HepG2 (cell line): ENCODE data around the gene FBF1. TPM values are rescaled to one million over a fixed set of nuclear protein-coding genes. Genes with fewer than 3 reads are reported as not detected.

ENCODE experiments used
- ATRX ChIP-seq: sonication (generic); formaldehyde crosslinking; IDR thresholded peaks from 2 replicates; pipeline ENCODE4 v1.4.0; 2020; ENCODE audit warnings: missing genetic modification reagents, borderline replicate concordance
- CENPBD1 ChIP-seq: sonication (generic); formaldehyde crosslinking; IDR thresholded peaks from 2 replicates; pipeline ENCODE4 v1.8.0; 2022; ENCODE audit warnings: missing genetic modification reagents, low read depth, mild to moderate bottlenecking, borderline replicate concordance
- ELF1 ChIP-seq: sonication (generic); formaldehyde crosslinking; IDR thresholded peaks from 2 replicates; pipeline ENCODE4 v1.4.0; 2020; ENCODE audit warnings: missing genetic modification reagents
- EP300 ChIP-seq, 3 experiments: sonication (generic) in 1 of 3; formaldehyde crosslinking in 1 of 3; IDR thresholded peaks; 2 replicates each; pipeline versions ENCODE4 v1.5.1 to v1.6.1; 2011 to 2020; ENCODE audit warnings: low read depth in 2 of 3, low read length in 2 of 3, borderline replicate concordance in 1 of 3, improper control_type of control experiment in 1 of 3, mild to moderate bottlenecking in 1 of 3, missing genetic modification reagents in 1 of 3, moderate library complexity in 1 of 3
- HNRNPH1 ChIP-seq: fragments of 200-400 bp; formaldehyde crosslinking; optimal IDR thresholded peaks from 2 replicates; pipeline ENCODE3; 2017; ENCODE audit warnings: mild to moderate bottlenecking, low read depth, low read length
- HOMEZ ChIP-seq: IDR thresholded peaks from 2 replicates; pipeline ENCODE4 v1.6.1; 2016; ENCODE audit warnings: low read depth
- ONECUT2 ChIP-seq: sonication (generic); formaldehyde crosslinking; IDR thresholded peaks from 2 replicates; pipeline ENCODE4 v1.4.0; 2020; ENCODE audit warnings: missing genetic modification reagents
- REL ChIP-seq: sonication (generic); formaldehyde crosslinking; conservative IDR thresholded peaks from 2 replicates; pipeline ENCODE4 v1.8.0; 2022; ENCODE audit warnings: mild to moderate bottlenecking, missing genetic modification reagents, moderate library complexity
- SP5 ChIP-seq: IDR thresholded peaks from 2 replicates; pipeline ENCODE4 v1.6.1; 2016; ENCODE audit warnings: low read depth, borderline replicate concordance
- ZBTB21 ChIP-seq: sonication (generic); formaldehyde crosslinking; IDR thresholded peaks from 2 replicates; pipeline ENCODE4 v1.4.0; 2020; ENCODE audit warnings: missing genetic modification reagents
- ZEB1 ChIP-seq: IDR thresholded peaks from 2 replicates; pipeline ENCODE4 v1.6.1; 2012; ENCODE audit warnings: mild to moderate bottlenecking, low read depth, inconsistent platforms; ENCODE audit not compliant: insufficient replicate concordance
- ZNF143 ChIP-seq: sonication (generic); formaldehyde crosslinking; IDR thresholded peaks from 2 replicates; pipeline ENCODE4 v1.4.0; 2020; ENCODE audit warnings: missing genetic modification reagents
- ZNF362 ChIP-seq: sonication (generic); formaldehyde crosslinking; IDR thresholded peaks from 2 replicates; pipeline ENCODE4 v1.4.0; 2020; ENCODE audit warnings: missing genetic modification reagents, mild to moderate bottlenecking, borderline replicate concordance
- ZNF558 ChIP-seq: sonication (generic); formaldehyde crosslinking; IDR thresholded peaks from 2 replicates; pipeline ENCODE4 v1.9.0; 2022; ENCODE audit warnings: mild to moderate bottlenecking, missing genetic modification reagents, borderline replicate concordance
- polyA plus RNA-seq, 8 experiments: library from polyadenylated mRNA; depleted of rRNA in 3 of 8; stranded (reverse) in 7 of 8; unstranded in 1 of 8; fragments of >200 nt; fragmentation: Illumina TruSeq in 4 of 8; extraction: Trizol in 4 of 8; gene quantifications; 2 replicates each; pipeline versions ENCODE4 v1.2.1 to v1.2.3, GENCODE V29; 2011 to 2016; ENCODE audit warnings: low read depth in 4 of 8, missing spikeins in 1 of 8, mixed read lengths in 1 of 8; ENCODE audit not compliant: insufficient read depth in 1 of 8
- total RNA-seq, 5 experiments: library from RNA; depleted of rRNA; stranded (reverse); fragments of >200 nt; fragmentation: Illumina TruSeq; extraction: Trizol; gene quantifications; 2 replicates each; pipeline ENCODE4 v1.2.3, GENCODE V29; 2016; ENCODE audit warnings: low read depth in 1 of 5
- TF ChIP-seq, protein P1 (sequence below): sonication (generic); formaldehyde crosslinking; IDR thresholded peaks from 2 replicates; pipeline ENCODE4 v1.5.0; 2020; ENCODE audit warnings: missing genetic modification reagents
- TF ChIP-seq, protein P2 (sequence below): IDR thresholded peaks from 2 replicates; pipeline ENCODE4 v1.6.1; 2016
- TF ChIP-seq, protein P3 (sequence below): sonication (generic); formaldehyde crosslinking; IDR thresholded peaks from 2 replicates; pipeline ENCODE4 v1.8.0; 2022; ENCODE audit warnings: missing genetic modification reagents, mild to moderate bottlenecking, inconsistent platforms, borderline replicate concordance
- TF ChIP-seq, protein P4 (sequence below): sonication (generic); formaldehyde crosslinking; IDR thresholded peaks from 2 replicates; pipeline ENCODE4 v1.4.0; 2020; ENCODE audit warnings: missing genetic modification reagents

FBF1 gene
- total and polyA plus RNA-seq, 2 of the 13 experiments (the other 11 are each of a cell fraction or from before 2014, with no cell fraction given) = 2.4 to 8.1 TPM

- TF ChIP-seq, protein P1, sequence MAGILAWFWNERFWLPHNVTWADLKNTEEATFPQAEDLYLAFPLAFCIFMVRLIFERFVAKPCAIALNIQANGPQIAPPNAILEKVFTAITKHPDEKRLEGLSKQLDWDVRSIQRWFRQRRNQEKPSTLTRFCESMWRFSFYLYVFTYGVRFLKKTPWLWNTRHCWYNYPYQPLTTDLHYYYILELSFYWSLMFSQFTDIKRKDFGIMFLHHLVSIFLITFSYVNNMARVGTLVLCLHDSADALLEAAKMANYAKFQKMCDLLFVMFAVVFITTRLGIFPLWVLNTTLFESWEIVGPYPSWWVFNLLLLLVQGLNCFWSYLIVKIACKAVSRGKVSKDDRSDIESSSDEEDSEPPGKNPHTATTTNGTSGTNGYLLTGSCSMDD (CRISPR knock-in tag) = no peak
- TF ChIP-seq EP300 (IDR thresholded peaks at IDR 0.05; ENCODE audit: low read depth in 2 of 2, low read length in 2 of 2) (peak in 1 of 2 experiments; percentile 58; a peak in 2 of 4 replicates), EP300 (CRISPR knock-in tag; IDR thresholded peaks at IDR 0.05; ENCODE audit: borderline replicate concordance) (peak; percentile 73), ZBTB21 (no peak), ZNF558 (CRISPR knock-in tag) (peak; percentile 74; the same call in 1 of the 2 replicates), CENPBD1 (CRISPR knock-in tag) (peak; percentile 78; the same call in 1 of the 2 replicates), ONECUT2 (CRISPR knock-in tag) (no peak), ATRX (CRISPR knock-in tag) (no peak), HNRNPH1 (no peak), ZNF143 (CRISPR knock-in tag) (peak; percentile 77; the same call in 1 of the 2 replicates), ELF1 (CRISPR knock-in tag) (peak; percentile 97), REL (CRISPR knock-in tag) (peak; percentile 81; the same call in 1 of the 2 replicates), SP5 (CRISPR knock-in tag) (peak; percentile 93), ZNF362 (peak; percentile 65; the same call in 1 of the 2 replicates), HOMEZ (peak; percentile 79; the same call in 1 of the 2 replicates), ZEB1 (peak; percentile 91)
- TF ChIP-seq, protein P2, sequence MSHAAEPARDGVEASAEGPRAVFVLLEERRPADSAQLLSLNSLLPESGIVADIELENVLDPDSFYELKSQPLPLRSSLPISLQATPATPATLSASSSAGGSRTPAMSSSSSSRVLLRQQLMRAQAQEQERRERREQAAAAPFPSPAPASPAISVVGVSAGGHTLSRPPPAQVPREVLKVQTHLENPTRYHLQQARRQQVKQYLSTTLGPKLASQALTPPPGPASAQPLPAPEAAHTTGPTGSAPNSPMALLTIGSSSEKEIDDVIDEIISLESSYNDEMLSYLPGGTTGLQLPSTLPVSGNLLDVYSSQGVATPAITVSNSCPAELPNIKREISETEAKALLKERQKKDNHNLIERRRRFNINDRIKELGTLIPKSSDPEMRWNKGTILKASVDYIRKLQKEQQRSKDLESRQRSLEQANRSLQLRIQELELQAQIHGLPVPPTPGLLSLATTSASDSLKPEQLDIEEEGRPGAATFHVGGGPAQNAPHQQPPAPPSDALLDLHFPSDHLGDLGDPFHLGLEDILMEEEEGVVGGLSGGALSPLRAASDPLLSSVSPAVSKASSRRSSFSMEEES (CRISPR knock-in tag) = peak; percentile 84
- TF ChIP-seq, protein P3, sequence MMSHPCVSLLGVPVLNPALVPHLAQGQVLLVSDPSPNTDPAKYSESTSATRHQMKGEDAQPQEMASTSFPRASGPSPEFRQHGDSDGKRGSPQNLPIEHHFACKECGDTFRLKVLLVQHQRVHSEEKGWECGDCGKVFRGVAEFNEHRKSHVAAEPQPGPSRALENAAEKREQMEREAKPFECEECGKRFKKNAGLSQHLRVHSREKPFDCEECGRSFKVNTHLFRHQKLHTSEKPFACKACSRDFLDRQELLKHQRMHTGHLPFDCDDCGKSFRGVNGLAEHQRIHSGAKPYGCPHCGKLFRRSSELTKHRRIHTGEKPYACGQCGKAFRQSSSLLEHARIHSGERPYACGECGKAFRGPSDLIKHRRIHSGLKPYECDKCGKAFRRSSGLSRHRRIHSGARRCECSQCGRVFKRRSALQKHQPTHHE (CRISPR knock-in tag) = peak; percentile 99
- TF ChIP-seq, protein P4, sequence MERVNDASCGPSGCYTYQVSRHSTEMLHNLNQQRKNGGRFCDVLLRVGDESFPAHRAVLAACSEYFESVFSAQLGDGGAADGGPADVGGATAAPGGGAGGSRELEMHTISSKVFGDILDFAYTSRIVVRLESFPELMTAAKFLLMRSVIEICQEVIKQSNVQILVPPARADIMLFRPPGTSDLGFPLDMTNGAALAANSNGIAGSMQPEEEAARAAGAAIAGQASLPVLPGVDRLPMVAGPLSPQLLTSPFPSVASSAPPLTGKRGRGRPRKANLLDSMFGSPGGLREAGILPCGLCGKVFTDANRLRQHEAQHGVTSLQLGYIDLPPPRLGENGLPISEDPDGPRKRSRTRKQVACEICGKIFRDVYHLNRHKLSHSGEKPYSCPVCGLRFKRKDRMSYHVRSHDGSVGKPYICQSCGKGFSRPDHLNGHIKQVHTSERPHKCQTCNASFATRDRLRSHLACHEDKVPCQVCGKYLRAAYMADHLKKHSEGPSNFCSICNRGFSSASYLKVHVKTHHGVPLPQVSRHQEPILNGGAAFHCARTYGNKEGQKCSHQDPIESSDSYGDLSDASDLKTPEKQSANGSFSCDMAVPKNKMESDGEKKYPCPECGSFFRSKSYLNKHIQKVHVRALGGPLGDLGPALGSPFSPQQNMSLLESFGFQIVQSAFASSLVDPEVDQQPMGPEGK (CRISPR knock-in tag) = peak; percentile 83
Observed at GRCh38 chr17:75904749-75905521, 35.9 kb downstream of the FBF1 start, which contains the start of gene MRPL38 (continued).
